Activated naive CD8-positive, alpha-beta T cell treated with anti-CD3 and anti-CD28 coated beads, Interleukin-2, amount 50 U/mL, for 16 hours (primary cell): ENCODE results near the gene CHI3L2.

Experiments
- DNase-seq: peaks from one replicate; pipeline ENCODE4 v3.0.0-alpha.2; 2020; ENCODE audit warnings: low read depth, low spot score

Gene CHI3L2

DNA sequence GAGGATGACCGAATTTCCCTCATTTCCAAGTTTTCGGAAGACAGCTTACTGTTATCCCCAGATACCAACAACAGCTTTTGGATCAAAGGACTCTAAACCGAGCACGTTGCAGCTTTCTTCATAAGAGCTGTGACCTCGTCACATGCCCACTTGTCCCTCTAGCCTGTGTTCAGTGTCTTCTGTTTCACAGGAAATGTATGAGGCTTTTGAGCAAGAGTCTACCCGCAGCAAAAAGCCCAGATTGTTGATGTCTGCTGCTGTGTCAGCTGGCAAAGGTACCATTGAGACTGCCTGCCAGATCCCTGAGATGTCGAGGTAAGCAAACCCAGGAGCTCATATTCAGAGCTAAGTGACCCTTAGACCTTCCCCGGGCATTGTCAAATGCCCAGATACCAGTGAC is 24.1 kb downstream of the CHI3L2 start:
- no peak for DNase-seq

GRCh38 chr1:111252786-111253185 is 25.3 kb downstream of the CHI3L2 start:
- no peak for DNase-seq

GRCh38 chr1:111253876-111254275 is 26.4 kb downstream of the CHI3L2 start:
- no peak for DNase-seq

DNA sequence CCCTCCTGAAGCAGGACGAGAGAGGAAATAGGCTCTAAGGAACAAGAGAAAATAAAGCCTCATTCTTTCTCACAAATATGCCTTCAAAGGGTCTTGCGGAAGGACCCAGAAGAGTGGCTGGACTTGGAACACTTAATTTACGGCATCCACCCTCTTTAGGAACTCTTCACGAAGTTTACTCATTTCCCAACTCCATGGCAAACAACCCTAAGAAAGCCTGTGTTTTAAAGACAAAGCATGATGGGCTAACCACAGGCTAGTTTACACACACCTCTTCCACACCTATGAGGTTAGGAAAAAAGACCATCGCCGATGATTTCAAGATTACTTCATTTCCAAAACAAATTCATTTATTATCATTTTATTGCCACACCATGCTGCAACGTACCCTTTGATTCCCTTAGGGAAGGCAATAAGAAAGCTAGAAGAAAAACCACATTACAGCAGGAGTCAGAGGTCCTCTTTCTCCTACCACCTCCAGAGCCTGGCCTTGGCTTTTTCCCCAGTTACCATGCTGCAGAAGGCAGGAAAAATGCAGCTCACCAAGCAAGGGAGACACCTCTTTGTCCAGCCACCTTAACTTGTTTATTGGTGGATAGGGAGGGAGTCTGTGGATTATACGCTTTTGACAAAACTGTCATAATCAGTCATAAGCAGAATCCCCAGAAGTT is 29.6 kb downstream of the CHI3L2 start:
- no peak for DNase-seq

GRCh38 chr1:111267801-111268508 is 40.4 kb downstream of the CHI3L2 start:
- DNase-seq = no peak

GRCh38 chr1:111269825-111270406 is 42.4 kb downstream of the CHI3L2 start:
- no peak for DNase-seq

DNA sequence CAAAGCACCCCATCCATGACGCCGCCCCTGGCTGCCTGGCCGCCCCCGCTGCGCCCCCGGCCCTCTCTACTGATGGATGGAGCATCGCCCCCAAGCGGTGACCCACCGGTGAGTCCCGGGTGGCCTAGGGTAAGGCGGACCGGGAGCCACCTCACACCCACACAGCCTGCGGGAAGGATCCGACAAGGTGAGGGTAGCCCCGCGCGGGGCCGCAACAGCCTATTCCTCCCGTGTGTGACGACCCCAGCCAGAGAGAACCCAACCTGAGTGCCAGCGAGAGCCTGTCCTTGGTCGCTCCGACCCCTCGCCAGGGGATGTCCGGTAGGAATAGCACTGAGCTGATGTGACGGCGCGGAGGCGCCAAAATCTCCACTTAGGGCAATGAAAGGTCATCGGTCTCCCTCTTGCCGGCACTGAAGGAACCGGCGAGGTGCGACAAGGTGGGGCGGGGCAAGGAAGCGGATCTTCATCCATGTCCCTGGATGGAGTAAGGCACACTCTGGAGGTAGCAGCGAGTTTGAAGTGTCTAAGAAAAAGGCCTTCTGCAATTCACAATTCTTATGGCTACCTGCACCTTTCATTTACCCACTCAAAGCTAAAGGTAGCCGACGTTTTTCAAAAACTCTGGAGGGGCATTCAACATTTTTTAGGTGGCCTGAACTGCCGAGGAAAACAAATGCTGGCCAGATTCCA is 43.4 kb downstream of the CHI3L2 start:
- no peak for DNase-seq

DNA sequence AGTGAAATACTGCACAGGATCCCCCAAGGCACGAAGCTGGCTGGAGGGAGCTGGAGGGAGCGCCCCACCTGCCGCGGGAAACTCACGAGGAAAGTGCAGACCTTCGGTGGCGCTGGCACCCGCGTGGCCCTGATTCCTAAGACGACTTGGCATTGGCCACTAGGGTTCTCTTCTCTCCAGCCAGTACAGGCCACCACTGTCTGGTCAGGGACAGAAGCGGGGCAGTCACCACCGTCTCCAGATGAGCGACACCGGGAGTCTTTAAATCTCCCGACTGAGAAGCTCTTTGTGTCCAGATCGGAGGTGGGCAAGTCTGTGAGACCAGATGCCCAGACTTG is 43.9 kb downstream of the CHI3L2 start:
- DNase-seq = no peak

- no peak for DNase-seq
These were observed 44.6 kb downstream of the CHI3L2 start for GRCh38 chr1:111272081-111272480.

- no peak for DNase-seq
These were observed 47.1 kb downstream of the CHI3L2 start for GRCh38 chr1:111274653-111275052.

GRCh38 chr1:111275079-111275478 is 47.6 kb downstream of the CHI3L2 start:
- DNase-seq = no peak

GRCh38 chr1:111275780-111276433 is 48.4 kb downstream of the CHI3L2 start:
- no peak for DNase-seq

GRCh38 chr1:111279144-111279543 is 51.6 kb downstream of the CHI3L2 start:
- no peak for DNase-seq

- no peak for DNase-seq
These were observed 52.8 kb downstream of the CHI3L2 start for GRCh38 chr1:111280267-111280666.

GRCh38 chr1:111281411-111281810 is 53.9 kb downstream of the CHI3L2 start:
- no peak for DNase-seq

DNA sequence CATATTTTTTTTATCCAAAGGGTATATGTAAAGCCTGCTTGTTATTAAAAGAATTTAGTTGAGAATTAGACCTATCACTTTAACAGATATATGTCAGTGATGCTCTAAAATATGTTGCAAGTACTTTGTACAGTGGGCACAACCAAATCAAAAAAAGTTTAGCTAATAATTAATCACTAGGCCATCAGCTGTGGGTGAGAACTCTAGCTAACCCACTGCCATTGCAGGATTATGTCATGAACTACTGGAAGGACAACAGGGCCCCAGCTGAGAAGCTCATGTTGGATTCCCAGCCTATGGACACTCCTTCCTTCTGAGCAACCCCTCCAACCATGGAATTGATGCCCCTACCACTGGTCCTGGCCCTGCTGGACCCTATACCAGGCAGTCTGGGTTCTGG is 56.3 kb downstream of the CHI3L2 start:
- DNase-seq = no peak

DNA sequence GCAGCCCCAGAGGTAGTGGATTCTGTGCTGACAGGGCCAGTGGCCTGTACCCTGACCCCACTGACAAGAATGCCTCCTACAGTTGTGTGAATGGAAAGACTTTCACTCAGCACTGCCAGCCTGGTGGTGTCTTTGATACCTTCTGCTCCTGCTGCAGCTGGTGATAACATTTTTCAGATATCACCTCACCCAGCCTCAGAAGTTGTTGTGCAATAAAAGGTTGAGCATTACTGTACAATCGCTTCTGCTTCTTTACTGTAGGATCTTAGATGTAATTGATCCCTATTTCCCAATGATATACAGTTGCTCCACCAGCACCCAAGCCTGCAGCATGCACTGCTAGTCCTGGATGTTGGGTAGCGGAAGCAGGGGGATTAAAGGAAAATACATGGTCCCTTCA is 58.4 kb downstream of the CHI3L2 start:
- DNase-seq = no peak

- DNase-seq = no peak
These were observed 59.4 kb downstream of the CHI3L2 start for GRCh38 chr1:111286912-111287311.

DNA sequence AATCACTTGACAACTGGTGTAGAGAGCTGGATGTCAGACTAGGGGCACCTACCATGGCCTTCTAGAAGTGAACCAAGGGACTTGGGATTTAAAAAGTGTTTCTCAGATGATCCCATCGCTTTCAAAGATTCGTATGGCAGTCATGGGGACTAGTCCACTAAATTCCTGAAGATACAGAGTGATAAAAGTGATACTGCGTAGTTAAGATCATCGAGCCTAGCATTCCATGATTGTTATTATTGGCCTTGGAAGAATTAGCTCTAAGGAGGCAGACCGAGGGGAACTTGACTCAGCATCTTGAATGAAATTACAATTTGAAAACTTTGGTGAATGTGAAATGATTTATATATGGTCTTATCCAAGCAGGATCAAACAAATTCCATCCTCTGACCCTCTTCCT is 61.9 kb downstream of the CHI3L2 start:
- no peak for DNase-seq

DNA sequence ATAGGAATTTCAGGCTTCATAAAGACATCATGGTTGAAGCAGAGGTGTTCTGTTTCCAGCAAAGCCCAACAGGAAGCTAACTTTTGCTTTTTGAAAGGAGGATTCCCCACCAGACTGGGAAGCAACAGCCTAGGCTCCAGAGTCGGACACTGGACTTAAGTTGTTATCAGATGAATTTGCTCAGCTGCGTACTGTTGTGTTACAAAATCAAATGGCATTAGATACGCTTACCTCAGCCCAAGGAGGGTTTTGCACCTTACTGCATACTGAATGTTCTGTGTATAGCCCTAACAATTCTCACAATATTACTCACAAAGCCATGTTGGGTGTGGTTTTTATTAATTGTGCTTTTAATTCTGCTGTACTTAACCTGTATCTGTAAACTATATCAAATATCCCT is 62.6 kb downstream of the CHI3L2 start:
- no peak for DNase-seq

- no peak for DNase-seq
These were observed 63.1 kb downstream of the CHI3L2 start, which contains the start of gene CHIA for GRCh38 chr1:111290630-111291029. Gene CHIA (plus strand): TSS chr1:111290851. CDS start chr1:111310468, 19,617 bp downstream.
